Measurements from ENCODE around the gene WDR48.

The WDR48 gene

GRCh38 chr3:39124876-39125840, 73.3 kb downstream of the WDR48 start:
- peak; percentile 7 for DNase-seq

GRCh38 chr3:39125841-39126500, 74.2 kb downstream of the WDR48 start:
- no peak for DNase-seq

GRCh38 chr3:39126532-39127071, 74.8 kb downstream of the WDR48 start:
- DNase-seq = peak; percentile 81

GRCh38 chr3:39127269-39127907, 75.6 kb downstream of the WDR48 start:
- DNase-seq = no peak

- DNase-seq = no peak
These were observed 76.1 kb downstream of the WDR48 start for GRCh38 chr3:39127908-39128304.

- DNase-seq = no peak
These were observed 77.1 kb downstream of the WDR48 start for GRCh38 chr3:39128951-39129350.

- no peak for DNase-seq
These were observed 78.2 kb downstream of the WDR48 start for GRCh38 chr3:39130026-39130425.

GRCh38 chr3:39130693-39131265, 79.0 kb downstream of the WDR48 start:
- no peak for DNase-seq

GRCh38 chr3:39132096-39133092, 80.6 kb downstream of the WDR48 start:
- DNase-seq = no peak

GRCh38 chr3:39133093-39133490, 81.3 kb downstream of the WDR48 start:
- no peak for DNase-seq

GRCh38 chr3:39133822-39134221, 82.0 kb downstream of the WDR48 start:
- no peak for DNase-seq

GRCh38 chr3:39134305-39134704, 82.5 kb downstream of the WDR48 start:
- no peak for DNase-seq

- DNase-seq = no peak
These were observed 83.5 kb downstream of the WDR48 start for GRCh38 chr3:39135170-39135805.

- DNase-seq = no peak
These were observed 85.0 kb downstream of the WDR48 start for GRCh38 chr3:39136533-39137434.

- no peak for DNase-seq
These were observed 85.7 kb downstream of the WDR48 start for GRCh38 chr3:39137435-39137936.

- no peak for DNase-seq
These were observed 86.4 kb downstream of the WDR48 start for GRCh38 chr3:39137991-39138803.

GRCh38 chr3:39138804-39139415, 87.1 kb downstream of the WDR48 start:
- no peak for DNase-seq

GRCh38 chr3:39139442-39139841, 87.6 kb downstream of the WDR48 start:
- DNase-seq = no peak

All from OCI-M1 (cell line).